TTC549 (cell line): Measurements from ENCODE around the gene SRSF1.

Experiments used
- FAIRE-seq: peaks from 2 replicates; lab custom pipeline; 2012; peaks lifted over from hg19 to GRCh38; lab: Jason Lieb, UNC

The SRSF1 gene

GRCh38 chr17:58010067-58010799 lies 3.2 kb upstream of the SRSF1 start:
- FAIRE-seq: no peak

- no peak for FAIRE-seq
These were observed 998 bp upstream of the SRSF1 start for GRCh38 chr17:58007781-58008706.

GRCh38 chr17:58006560-58006923 lies 504 bp downstream of the SRSF1 start:
- no peak for FAIRE-seq

- no peak for FAIRE-seq
These were observed 1.1 kb downstream of the SRSF1 start for GRCh38 chr17:58005728-58006559.

- FAIRE-seq: no peak
These were observed 1.9 kb downstream of the SRSF1 start for GRCh38 chr17:58005031-58005727.

GRCh38 chr17:58004060-58004459 lies 3.0 kb downstream of the SRSF1 start:
- no peak for FAIRE-seq

GRCh38 chr17:58002973-58003372 lies 4.1 kb downstream of the SRSF1 start:
- FAIRE-seq: no peak

GRCh38 chr17:58002154-58002948 lies 4.7 kb downstream of the SRSF1 start:
- FAIRE-seq: no peak

GRCh38 chr17:58001461-58002124 lies 5.5 kb downstream of the SRSF1 start:
- no peak for FAIRE-seq

- peak; percentile 65 for FAIRE-seq
These were observed 7.5 kb downstream of the SRSF1 start for GRCh38 chr17:57999496-58000017.

- FAIRE-seq: no peak
These were observed 8.0 kb downstream of the SRSF1 start for GRCh38 chr17:57999010-57999495.

GRCh38 chr17:57997085-57997809 lies 9.8 kb downstream of the SRSF1 start:
- no peak for FAIRE-seq

GRCh38 chr17:57995076-57995956 lies 11.7 kb downstream of the SRSF1 start:
- FAIRE-seq: no peak

GRCh38 chr17:57994436-57994835 lies 12.6 kb downstream of the SRSF1 start:
- FAIRE-seq: no peak

GRCh38 chr17:57993471-57994365 lies 13.3 kb downstream of the SRSF1 start:
- FAIRE-seq: no peak

GRCh38 chr17:57991537-57991936 lies 15.5 kb downstream of the SRSF1 start:
- no peak for FAIRE-seq

GRCh38 chr17:57990037-57990436 lies 17.0 kb downstream of the SRSF1 start:
- FAIRE-seq: no peak
